Activated B cell treated with CpG ODN at 0.5 μM for 24 hours (primary cell): ENCODE data around the gene LTK. TPM values are rescaled to one million over a fixed set of nuclear protein-coding genes. Genes with fewer than 3 reads are reported as not detected.
"Not testable (repeated sequence)": the region's sequence is repeated elsewhere in the genome, so short reads cannot be mapped to it uniquely, and the experiment has no call there.

Experiments
- ATAC-seq: fragments of 200-7000 bp; cut with Tn5 transposase; one replicate; pipeline ENCODE4 v1.10.0; 2021; ENCODE audit warnings: low read depth, mild to moderate bottlenecking, moderate library complexity
- CTCF ChIA-PET: fragments of 350-600 bp; sonication (Branson Sonifier 250); formaldehyde crosslinking; loops from one replicate; lab custom pipeline; 2021; ENCODE audit warnings: antibody characterized with exemption; lab: Charles Lee
- POLR2A ChIA-PET: fragments of 350-600 bp; sonication (Branson Sonifier 250); formaldehyde crosslinking; loops from one replicate; lab custom pipeline; 2021; ENCODE audit warnings: antibody characterized with exemption; lab: Charles Lee
- DNase-seq: peaks from one replicate; pipeline ENCODE4 v3.0.0; 2022
- H3K27ac Mint-ChIP-seq: one replicate; pipeline ENCODE4 v1.8.0; 2020; ENCODE audit warnings: mixed read lengths
- H3K27me3 Mint-ChIP-seq: one replicate; pipeline ENCODE4 v1.8.0; 2021; ENCODE audit warnings: mixed read lengths
- H3K36me3 Mint-ChIP-seq: one replicate; pipeline ENCODE4 v1.8.0; 2021; ENCODE audit warnings: low read depth, mixed read lengths
- H3K4me1 Mint-ChIP-seq: one replicate; pipeline ENCODE4 v1.8.0; 2021; ENCODE audit warnings: mixed read lengths
- H3K4me3 Mint-ChIP-seq: one replicate; pipeline ENCODE4 v1.8.0; 2020; ENCODE audit warnings: mild to moderate bottlenecking, mixed read lengths
- H3K9me3 Mint-ChIP-seq: one replicate; pipeline ENCODE4 v1.8.0; 2020; ENCODE audit warnings: mixed read lengths
- intact Hi-C: fragments of 100-400 bp; cut with micrococcal nuclease; formaldehyde crosslinking; loops from one replicate; pipeline ENCODE4 v1.15.1; 2024
- total RNA-seq: library from RNA; stranded (reverse); gene quantifications from 2 replicates; pipeline ENCODE4 v1.2.3, GENCODE V29; 2022
- TF ChIP-seq, protein P1 (sequence below): fragments of 200-600 bp; IDR thresholded peaks from one replicate; pipeline ENCODE4 v1.8.0; 2022; ENCODE audit warnings: antibody characterized with exemption, mild to moderate bottlenecking

LTK gene
- total RNA-seq, 1 donor from 2014 or later: 2.2 TPM

DNA sequence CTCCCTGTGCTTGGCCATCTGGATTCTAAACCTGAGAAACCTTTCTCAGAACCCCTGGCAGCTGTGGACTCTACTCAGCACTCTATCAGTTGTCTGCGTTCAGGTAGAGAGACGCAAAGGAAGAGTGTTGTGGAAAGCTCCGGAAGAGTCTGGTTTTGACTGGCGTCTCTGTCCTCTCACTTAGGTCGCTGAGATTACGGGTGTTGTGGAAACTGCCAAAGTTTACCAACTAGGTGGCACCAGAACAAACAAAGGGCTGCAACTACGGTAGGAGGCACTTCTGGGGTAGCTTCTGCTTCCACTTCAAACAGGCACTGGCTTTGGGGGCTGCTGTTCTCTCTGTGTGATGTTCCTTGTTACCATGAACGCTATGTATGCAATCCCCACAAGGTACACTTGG, 39.2 kb downstream of the LTK start:
- H3K27me3 Mint-ChIP-seq: no peaks in the 10 kb centered on the region
- no peaks in the 10 kb centered on the region for H3K4me1 Mint-ChIP-seq
- H3K36me3 Mint-ChIP-seq: peaks cover 78% of the 10 kb centered on the region
- DNase-seq (no peak), ATAC-seq (no peak)
- POLR2A ChIA-PET: interaction anchor here (0.6 kb wide), 1 partner anchor 169 kb away, joined by 4 read pairs; no protein-coding TSS in a partner anchor
- H3K4me3 Mint-ChIP-seq: no peak overlapping the region
- intact Hi-C loops: no loop called here
- no peaks in the 10 kb centered on the region for H3K9me3 Mint-ChIP-seq
- TF ChIP-seq, protein P1, sequence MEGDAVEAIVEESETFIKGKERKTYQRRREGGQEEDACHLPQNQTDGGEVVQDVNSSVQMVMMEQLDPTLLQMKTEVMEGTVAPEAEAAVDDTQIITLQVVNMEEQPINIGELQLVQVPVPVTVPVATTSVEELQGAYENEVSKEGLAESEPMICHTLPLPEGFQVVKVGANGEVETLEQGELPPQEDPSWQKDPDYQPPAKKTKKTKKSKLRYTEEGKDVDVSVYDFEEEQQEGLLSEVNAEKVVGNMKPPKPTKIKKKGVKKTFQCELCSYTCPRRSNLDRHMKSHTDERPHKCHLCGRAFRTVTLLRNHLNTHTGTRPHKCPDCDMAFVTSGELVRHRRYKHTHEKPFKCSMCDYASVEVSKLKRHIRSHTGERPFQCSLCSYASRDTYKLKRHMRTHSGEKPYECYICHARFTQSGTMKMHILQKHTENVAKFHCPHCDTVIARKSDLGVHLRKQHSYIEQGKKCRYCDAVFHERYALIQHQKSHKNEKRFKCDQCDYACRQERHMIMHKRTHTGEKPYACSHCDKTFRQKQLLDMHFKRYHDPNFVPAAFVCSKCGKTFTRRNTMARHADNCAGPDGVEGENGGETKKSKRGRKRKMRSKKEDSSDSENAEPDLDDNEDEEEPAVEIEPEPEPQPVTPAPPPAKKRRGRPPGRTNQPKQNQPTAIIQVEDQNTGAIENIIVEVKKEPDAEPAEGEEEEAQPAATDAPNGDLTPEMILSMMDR: no peak
- H3K27ac Mint-ChIP-seq: no peak overlapping the region
- CTCF ChIA-PET: no interaction called here

DNA sequence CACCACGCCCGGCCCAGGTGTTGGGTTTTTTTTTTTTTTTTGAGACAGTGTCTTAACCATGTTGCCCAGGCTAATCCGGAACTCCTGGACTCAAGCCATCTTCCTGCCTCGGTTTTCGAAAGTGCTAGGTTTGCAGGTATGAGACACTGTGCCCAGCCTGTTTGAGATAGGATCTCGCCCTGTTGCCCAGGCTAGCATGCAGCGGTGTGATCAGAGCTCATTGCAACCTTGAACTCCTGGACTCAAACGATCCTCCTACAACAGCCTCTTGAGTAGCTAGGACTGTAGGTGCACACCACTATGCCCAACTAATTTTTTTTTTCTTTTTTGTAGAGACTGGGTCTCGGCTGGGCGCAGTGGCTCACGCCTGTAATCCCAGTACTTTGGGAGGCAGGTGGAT, 40.2 kb downstream of the LTK start:
- TF ChIP-seq, protein P1: no peak
- intact Hi-C loops: no loop called here
- CTCF ChIA-PET: no interaction called here
- Mint-ChIP-seq H3K36me3 (peaks cover 77% of the 10 kb centered on the region), H3K27me3 (no peaks in the 10 kb centered on the region), H3K9me3 (no peaks in the 10 kb centered on the region), H3K27ac (no peak overlapping the region), H3K4me1 (no peaks in the 10 kb centered on the region), H3K4me3 (no peak overlapping the region)
- ATAC-seq (no peak), DNase-seq (no peak)
- POLR2A ChIA-PET: interaction anchor here (0.6 to 0.7 kb wide), 2 partner anchors 38 to 505 kb away, joined by 4 to 5 read pairs; no protein-coding TSS in a partner anchor

DNA sequence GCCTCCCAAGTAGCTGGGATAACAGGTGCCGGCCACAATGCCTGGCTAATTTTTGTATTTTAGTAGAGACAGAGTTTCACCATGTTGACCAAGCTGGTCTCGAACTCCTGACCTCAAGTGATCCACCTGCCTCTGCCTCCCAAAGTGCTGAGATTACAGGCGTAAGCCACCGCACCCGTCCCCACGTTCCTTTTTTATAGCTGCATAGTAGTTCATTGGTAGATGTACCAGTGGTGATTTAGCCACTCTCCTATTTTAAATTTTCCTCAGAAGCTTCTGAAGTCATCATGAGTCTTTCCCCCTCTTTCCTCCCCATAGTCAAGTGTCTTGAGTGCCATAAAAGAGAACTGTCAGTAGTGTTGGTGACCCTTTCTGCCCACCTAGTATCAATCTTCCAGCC, 44.0 kb downstream of the LTK start:
- DNase-seq, H3K27me3 Mint-ChIP-seq, H3K4me1 Mint-ChIP-seq, ATAC-seq, H3K4me3 Mint-ChIP-seq, H3K9me3 Mint-ChIP-seq, H3K27ac Mint-ChIP-seq, POLR2A ChIA-PET, CTCF ChIA-PET: not testable (repeated sequence)
- intact Hi-C loops: loop anchor here (5.0 to 10.0 kb wide), 3 partner anchors 228 to 433 kb away; no protein-coding TSS in a partner anchor
- H3K36me3 Mint-ChIP-seq: peaks cover 74% of the 10 kb centered on the region

DNA sequence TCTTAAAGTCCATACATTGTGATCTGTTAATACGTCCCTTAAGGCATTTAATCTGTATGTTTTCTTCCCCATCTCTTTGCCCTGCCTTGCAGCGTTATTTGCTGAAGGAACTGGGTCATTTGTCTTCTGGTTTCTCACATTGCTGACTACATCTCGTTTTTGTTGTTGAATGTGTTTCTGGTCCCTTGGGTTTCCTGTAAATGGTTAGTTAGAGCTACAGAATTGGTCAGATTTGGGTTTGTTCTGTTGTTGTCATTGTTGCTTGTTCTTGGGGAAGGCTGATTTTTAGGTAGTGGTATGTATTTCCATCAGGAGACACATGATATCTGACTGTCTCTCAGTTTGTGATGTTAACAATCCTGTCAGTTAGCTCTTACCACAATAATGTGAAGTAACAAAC, 46.9 kb downstream of the LTK start:
- DNase-seq (no peak), ATAC-seq (no peak)
- ChIA-PET CTCF (interaction anchor here (0.7 to 2.6 kb wide), 21 partner anchors 9 to 438 kb away, joined by 3 to 15 read pairs (median 4); partner anchors contain the start of genes MAPKBP1 and RPAP1), POLR2A (interaction anchor here (1.1 kb wide), 1 partner anchor 77 kb away, joined by 3 read pairs; the partner anchor contains the start of gene RPAP1)
- H3K27ac Mint-ChIP-seq: no peak overlapping the region
- intact Hi-C loops: loop anchor here (1.0 to 10.0 kb wide), 6 partner anchors 16 to 436 kb away; no protein-coding TSS in a partner anchor
- H3K9me3 Mint-ChIP-seq: no peaks in the 10 kb centered on the region
- H3K4me3 Mint-ChIP-seq: no peak overlapping the region
- peaks cover 80% of the 10 kb centered on the region for H3K36me3 Mint-ChIP-seq
- TF ChIP-seq, protein P1: no peak
- peaks cover 5% of the 10 kb centered on the region for H3K4me1 Mint-ChIP-seq
- no peaks in the 10 kb centered on the region for H3K27me3 Mint-ChIP-seq

DNA sequence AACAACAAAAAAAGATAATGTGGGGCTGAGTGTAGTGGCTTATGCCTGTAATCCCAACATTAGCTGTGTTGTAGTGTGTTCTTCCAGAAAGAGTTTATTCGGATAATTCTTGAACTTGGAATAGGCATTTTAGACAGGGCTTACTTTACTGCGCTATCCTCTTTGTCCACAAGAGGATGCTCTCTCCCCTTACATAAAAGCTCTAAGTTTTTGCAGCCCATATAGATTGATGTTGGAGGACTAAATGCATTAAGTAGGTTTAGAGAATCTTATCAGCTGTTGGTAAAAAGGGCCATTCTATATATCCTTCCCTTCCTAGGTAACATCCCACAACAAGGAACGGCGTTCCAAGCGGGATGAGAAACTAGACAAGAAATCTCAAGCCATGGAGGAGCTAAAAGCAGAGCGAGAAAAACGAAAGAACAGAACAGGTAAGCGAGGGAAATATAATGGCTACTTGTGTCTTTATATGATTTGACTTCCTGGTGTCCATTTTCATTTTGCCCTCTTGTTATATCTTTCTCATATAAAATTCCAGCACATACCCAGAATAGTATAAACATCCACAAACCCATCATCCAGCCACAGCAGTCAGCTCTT, 47.7 kb downstream of the LTK start:
- ATAC-seq: peak; percentile 50
- Mint-ChIP-seq H3K9me3 (no peaks in the 10 kb centered on the region), H3K4me3 (no peak overlapping the region), H3K36me3 (peaks cover 74% of the 10 kb centered on the region), H3K27me3 (no peaks in the 10 kb centered on the region), H3K27ac (no peak overlapping the region), H3K4me1 (peaks cover 5% of the 10 kb centered on the region)
- no peak for DNase-seq
- TF ChIP-seq, protein P1: no peak
- ChIA-PET POLR2A (interaction anchor here (0.6 to 1.1 kb wide), 2 partner anchors 78 to 132 kb away, joined by 3 read pairs; partner anchors contain the start of gene RPAP1), CTCF (interaction anchor here (0.6 to 2.6 kb wide), 33 partner anchors 9 to 559 kb away, joined by 3 to 15 read pairs (median 4); partner anchors contain the start of genes ITPKA, MAPKBP1, MGA and RPAP1)
- intact Hi-C loops: loop anchor here (1.0 to 10.0 kb wide), 8 partner anchors 17 to 436 kb away; partner anchors contain the start of gene MAPKBP1
